Vagina (tissue), 2 donors: ENCODE results near the gene PLXDC1. TPM values are rescaled to one million over a fixed set of nuclear protein-coding genes. Genes with fewer than 3 reads are reported as not detected.

Source experiments
- DNase-seq, 2 donors: peaks; one replicate each; pipeline ENCODE4 v3.0.0-alpha.2; 2017; ENCODE audit errors: extremely low spot score in 2 of 2
- H3K27ac ChIP-seq: fragments of 200-600 bp; sonication (generic); one replicate; pipeline ENCODE4 v1.5.1; 2019
- H3K27me3 ChIP-seq: fragments of 200-600 bp; sonication (generic); one replicate; pipeline ENCODE4 v1.5.1; 2019
- H3K36me3 ChIP-seq, 2 donors: fragments of 200-600 bp; sonication (generic); one replicate each; pipeline ENCODE4 v1.5.1; 2017 to 2019
- H3K4me1 ChIP-seq: fragments of 200-600 bp; sonication (generic); one replicate; pipeline ENCODE4 v1.5.1; 2019
- H3K4me3 ChIP-seq, 2 donors: fragments of 200-600 bp; sonication (generic); 1 replicate in 1 of 2; 2 replicates in 1 of 2; pipeline ENCODE4 v1.5.1; 2016 to 2019
- H3K9me3 ChIP-seq: fragments of 200-600 bp; sonication (generic); one replicate; pipeline ENCODE4 v1.5.1; 2019
- POLR2A ChIP-seq, 2 donors: fragments of 450-650 bp; IDR thresholded peaks; one replicate each; pipeline ENCODE4 v1.6.1; 2017; ENCODE audit warnings: antibody characterized with exemption in 2 of 2, mild to moderate bottlenecking in 2 of 2, moderate library complexity in 2 of 2
- POLR2AphosphoS5 ChIP-seq, 2 donors: sonication (generic); formaldehyde crosslinking; IDR thresholded peaks; one replicate each; pipeline ENCODE4 v1.9.0; 2017; ENCODE audit warnings: antibody characterized with exemption in 2 of 2, mild to moderate bottlenecking in 2 of 2, low read depth in 1 of 2; ENCODE audit not compliant: insufficient read depth in 1 of 2
- intact Hi-C: fragments of 100-400 bp; cut with DNase I; formaldehyde crosslinking; loops from one replicate; pipeline ENCODE4 v1.15.1; 2023
- total RNA-seq: library from RNA; depleted of rRNA; stranded (reverse); fragments of >200 nt; gene quantifications from one replicate; pipeline ENCODE4 v1.2.3, GENCODE V29; 2016
- TF ChIP-seq, protein P1 (sequence below), 3 experiments: fragments of 450-650 bp in 2 of 3; fragments of 200-600 bp in 1 of 3; sonication (generic) in 1 of 3; IDR thresholded peaks; one replicate each; pipeline ENCODE4 v1.5.1; 2017 to 2019; ENCODE audit warnings: antibody characterized with exemption in 3 of 3, mild to moderate bottlenecking in 2 of 3, moderate library complexity in 2 of 3

PLXDC1 gene
- total RNA-seq, 1 donor from 2014 or later, result 6.6 TPM

DNA sequence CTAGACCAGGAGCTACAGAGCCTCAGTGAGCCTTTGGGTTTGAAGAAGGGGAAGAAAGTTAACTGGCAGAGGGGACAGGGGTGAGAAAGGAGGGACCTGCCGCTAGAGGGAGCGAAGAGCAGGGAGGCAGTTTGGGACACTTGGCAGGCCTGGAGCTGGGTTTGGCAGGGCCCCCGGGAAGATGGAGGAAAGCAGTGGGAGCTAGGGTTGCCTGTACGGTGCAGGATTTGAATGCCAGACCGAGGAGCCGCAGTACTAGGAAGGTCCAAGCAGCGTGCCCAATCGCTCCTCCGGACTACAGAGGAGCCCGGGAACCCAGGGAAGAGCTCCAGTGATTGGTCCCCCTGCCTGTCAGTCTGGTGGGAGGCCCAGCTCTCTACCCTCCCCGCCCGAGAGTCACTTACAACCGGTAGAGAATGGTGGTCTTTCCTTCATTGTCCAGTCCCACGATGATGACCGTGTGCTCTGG, 13.3 kb upstream of the PLXDC1 start:
- Histone ChIP-seq H3K4me1 (peaks cover 25% of the 10 kb centered on the region), H3K27me3 (no peaks in the 10 kb centered on the region), H3K9me3 (no peaks in the 10 kb centered on the region), H3K27ac (peak overlapping the region; percentile 50), H3K36me3 (no peaks in the 10 kb centered on the region), H3K4me3 (peak overlapping the region; percentile 51 to 59)
- no peak for DNase-seq
- no peak for TF ChIP-seq POLR2A (IDR thresholded peaks at IDR 0.05)
- TF ChIP-seq, protein P1, sequence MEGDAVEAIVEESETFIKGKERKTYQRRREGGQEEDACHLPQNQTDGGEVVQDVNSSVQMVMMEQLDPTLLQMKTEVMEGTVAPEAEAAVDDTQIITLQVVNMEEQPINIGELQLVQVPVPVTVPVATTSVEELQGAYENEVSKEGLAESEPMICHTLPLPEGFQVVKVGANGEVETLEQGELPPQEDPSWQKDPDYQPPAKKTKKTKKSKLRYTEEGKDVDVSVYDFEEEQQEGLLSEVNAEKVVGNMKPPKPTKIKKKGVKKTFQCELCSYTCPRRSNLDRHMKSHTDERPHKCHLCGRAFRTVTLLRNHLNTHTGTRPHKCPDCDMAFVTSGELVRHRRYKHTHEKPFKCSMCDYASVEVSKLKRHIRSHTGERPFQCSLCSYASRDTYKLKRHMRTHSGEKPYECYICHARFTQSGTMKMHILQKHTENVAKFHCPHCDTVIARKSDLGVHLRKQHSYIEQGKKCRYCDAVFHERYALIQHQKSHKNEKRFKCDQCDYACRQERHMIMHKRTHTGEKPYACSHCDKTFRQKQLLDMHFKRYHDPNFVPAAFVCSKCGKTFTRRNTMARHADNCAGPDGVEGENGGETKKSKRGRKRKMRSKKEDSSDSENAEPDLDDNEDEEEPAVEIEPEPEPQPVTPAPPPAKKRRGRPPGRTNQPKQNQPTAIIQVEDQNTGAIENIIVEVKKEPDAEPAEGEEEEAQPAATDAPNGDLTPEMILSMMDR (IDR thresholded peaks at IDR 0.05), result peak; percentile 48 to 78 (median 69)
- peak; percentile 28 for TF ChIP-seq POLR2AphosphoS5 (IDR thresholded peaks at IDR 0.05; ENCODE audit: insufficient read depth in 1 of 2, low read depth in 1 of 2)
- intact Hi-C loops, result loop anchor here (10.0 kb wide), 1 partner anchor 80 kb away; no protein-coding TSS in a partner anchor

DNA sequence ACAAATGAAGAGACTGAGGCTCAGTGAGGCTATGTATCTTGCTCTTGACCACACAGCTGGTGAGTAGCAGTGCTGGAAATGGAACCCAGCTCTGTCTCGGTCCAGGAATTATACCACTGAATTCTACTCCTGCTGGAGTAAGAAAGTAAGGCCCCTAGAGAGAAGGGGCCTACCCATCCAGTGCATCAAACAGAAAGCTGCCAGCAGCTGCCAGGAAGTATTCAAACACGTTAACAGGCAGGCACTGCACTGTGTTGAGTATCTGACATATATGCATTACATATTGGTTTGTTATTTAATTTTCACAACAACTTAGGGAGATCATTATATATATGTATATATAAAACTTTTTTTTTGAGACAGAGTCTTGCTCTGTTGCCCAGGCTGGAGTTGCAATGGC, 10.5 kb upstream of the PLXDC1 start:
- DNase-seq, result no peak
- no peak for TF ChIP-seq POLR2A (IDR thresholded peaks at IDR 0.05)
- Histone ChIP-seq H3K4me3 (no peak overlapping the region), H3K9me3 (no peaks in the 10 kb centered on the region), H3K4me1 (peaks cover 22% of the 10 kb centered on the region), H3K27me3 (no peaks in the 10 kb centered on the region), H3K27ac (no peak overlapping the region), H3K36me3 (no peaks in the 10 kb centered on the region)
- intact Hi-C loops, result loop anchor here (10.0 kb wide), 1 partner anchor 83 kb away; no protein-coding TSS in a partner anchor

DNA sequence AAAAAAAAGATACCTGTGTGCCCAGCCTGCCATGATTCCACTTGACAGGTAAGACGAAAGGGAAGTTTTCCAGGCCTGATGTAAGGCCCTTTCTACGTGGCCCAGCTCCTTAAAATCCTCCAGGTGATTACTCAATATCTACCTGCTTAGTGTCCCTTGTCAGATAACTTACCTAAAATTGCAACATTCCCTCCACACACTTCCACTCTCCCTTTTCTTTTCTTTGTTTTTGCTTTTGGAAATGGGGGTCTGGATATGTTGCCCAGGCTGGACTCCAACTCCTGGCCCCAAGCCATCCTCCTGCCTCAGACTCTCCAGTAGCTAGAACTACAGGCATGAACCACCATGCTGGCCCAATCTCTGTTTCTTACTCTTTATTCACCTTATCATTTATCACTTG, 7.2 kb upstream of the PLXDC1 start:
- H3K4me1 ChIP-seq, result no peaks in the 10 kb centered on the region
- H3K27me3 ChIP-seq, result no peaks in the 10 kb centered on the region
- H3K36me3 ChIP-seq, result no peaks in the 10 kb centered on the region
- TF ChIP-seq POLR2A (IDR thresholded peaks at IDR 0.05), result no peak
- no peak for TF ChIP-seq POLR2AphosphoS5 (IDR thresholded peaks at IDR 0.05; ENCODE audit: insufficient read depth in 1 of 2, low read depth in 1 of 2)
- TF ChIP-seq, protein P1 (IDR thresholded peaks at IDR 0.05), result no peak
- intact Hi-C loops, result no loop called here
- H3K9me3 ChIP-seq, result no peaks in the 10 kb centered on the region
- no peak overlapping the region for H3K27ac ChIP-seq
- H3K4me3 ChIP-seq, result no peak overlapping the region
- no peak for DNase-seq

DNA sequence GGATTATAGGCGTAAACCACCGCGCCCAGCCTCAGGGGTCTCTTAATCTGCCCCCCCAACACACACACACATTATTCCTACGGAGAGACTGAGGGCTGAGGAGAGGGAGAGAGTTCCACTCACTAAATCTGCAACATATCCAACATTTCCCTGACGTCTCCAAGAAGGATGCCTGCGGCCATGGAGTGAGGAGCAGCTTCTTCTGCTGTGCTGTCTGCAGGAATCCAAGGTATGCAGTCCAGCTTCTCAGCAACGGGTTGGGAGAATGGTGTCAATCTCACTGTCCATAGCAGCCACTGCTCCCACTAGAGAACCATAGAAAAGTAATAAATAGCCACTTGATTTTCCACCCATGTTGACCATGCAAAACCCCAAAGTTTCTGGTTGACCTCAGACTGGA, 5.1 kb upstream of the PLXDC1 start:
- intact Hi-C loops, result no loop called here

DNA sequence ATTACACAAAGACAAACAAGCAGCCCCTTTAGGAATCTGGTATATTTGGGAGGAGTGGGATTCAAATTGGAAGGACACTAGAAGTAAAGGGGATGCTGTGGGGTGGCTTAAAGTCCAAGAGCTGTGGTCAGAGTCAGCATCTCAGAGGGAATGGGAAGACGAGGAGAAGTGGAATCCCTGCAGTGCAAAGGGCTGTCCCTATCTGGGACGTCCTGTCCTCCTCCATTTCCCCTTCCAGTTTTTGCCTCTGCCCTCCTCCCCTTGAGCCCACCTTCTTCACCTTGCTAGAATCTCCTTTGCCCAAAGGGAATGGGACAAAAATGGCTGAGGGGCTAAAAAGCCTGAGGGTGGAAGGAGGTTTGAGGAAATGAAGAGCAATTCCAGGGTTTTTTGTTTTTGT, 4.2 kb upstream of the PLXDC1 start:
- TF ChIP-seq, protein P1 (IDR thresholded peaks at IDR 0.05), result no peak
- TF ChIP-seq POLR2AphosphoS5 (IDR thresholded peaks at IDR 0.05; ENCODE audit: insufficient read depth in 1 of 2, low read depth in 1 of 2) (no peak), POLR2A (IDR thresholded peaks at IDR 0.05) (no peak)
- Histone ChIP-seq H3K36me3 (no peaks in the 10 kb centered on the region), H3K27ac (no peak overlapping the region), H3K4me3 (no peak overlapping the region), H3K4me1 (peaks cover 16% of the 10 kb centered on the region), H3K9me3 (no peaks in the 10 kb centered on the region), H3K27me3 (no peaks in the 10 kb centered on the region)
- intact Hi-C loops, result no loop called here
- DNase-seq, result no peak

More for the DNA sequence above, 5.1 kb upstream of the PLXDC1 start:
- no peak overlapping the region for H3K4me3 ChIP-seq
- TF ChIP-seq, protein P1 (IDR thresholded peaks at IDR 0.05), result no peak
- no peak overlapping the region for H3K27ac ChIP-seq
- no peaks in the 10 kb centered on the region for H3K9me3 ChIP-seq
- no peaks in the 10 kb centered on the region for H3K36me3 ChIP-seq
- H3K4me1 ChIP-seq, result peaks cover 11% of the 10 kb centered on the region
- no peak for DNase-seq
- no peaks in the 10 kb centered on the region for H3K27me3 ChIP-seq
